ENCODE measurements around the gene IL15. TPM values are rescaled to one million over a fixed set of nuclear protein-coding genes. Genes with fewer than 3 reads are reported as not detected.

Gene IL15
- total and polyA plus RNA-seq, 2 donors (not counting 1 experiment from before 2014, with no cell fraction given): 10.0 to 14.9 TPM

DNA sequence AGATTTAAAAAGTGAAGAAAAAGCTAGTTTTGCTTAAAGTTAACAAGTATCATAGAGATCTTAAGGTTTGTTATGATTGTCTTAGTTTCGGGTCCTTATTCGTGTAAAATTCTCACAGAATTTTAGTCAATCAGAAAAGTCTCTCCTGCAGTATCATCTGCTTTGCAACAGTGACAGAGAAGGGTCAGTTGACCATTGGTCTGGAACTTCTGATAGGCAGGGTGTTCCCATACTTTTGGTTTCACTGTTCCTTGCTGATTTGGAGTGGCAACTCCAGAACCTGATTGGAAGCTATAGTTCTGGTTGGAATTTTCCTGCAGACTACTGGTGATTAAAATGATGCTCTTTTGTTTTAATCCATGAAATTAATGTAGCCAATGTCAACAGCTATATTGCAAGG is 1.8 kb downstream of the IL15 start:
- H3K27ac ChIP-seq (ENCODE audit: insufficient read depth, low read length): no peak overlapping the region
- H3K4me2 ChIP-seq (ENCODE audit: extremely low read depth, insufficient read depth, low read length): peak overlapping the region; percentile 62
- no peak overlapping the region for H2AFZ ChIP-seq (ENCODE audit: low read length)
- no peaks in the 10 kb centered on the region for H4K20me1 ChIP-seq (ENCODE audit: control insufficient read depth, extremely low read depth, insufficient read depth, low read length)
- no peaks in the 10 kb centered on the region for H3K36me3 ChIP-seq (ENCODE audit: control insufficient read depth, insufficient read depth, low read length)
- no peak overlapping the region for H3K9ac ChIP-seq (ENCODE audit: insufficient read depth, low read length)
- H3K9me3 ChIP-seq (ENCODE audit: control insufficient read depth, insufficient read depth, low read depth, low read length): no peaks in the 10 kb centered on the region
- H3K4me3 ChIP-seq (replicated peaks in 1 of 4; ENCODE audit: control extremely low read depth in 1 of 4, insufficient read depth in 1 of 4, low read depth in 3 of 4, low read length in 4 of 4): peak overlapping the region in 3 of 4 experiments; percentile 80 to 92 (median 83)
- no peaks in the 10 kb centered on the region for H3K27me3 ChIP-seq (ENCODE audit: control insufficient read depth, insufficient read depth, low read length)
- peaks cover 12% of the 10 kb centered on the region for H3K79me2 ChIP-seq (ENCODE audit: control insufficient read depth, insufficient read depth, low read length)
- peaks cover 2% of the 10 kb centered on the region for H3K4me1 ChIP-seq (ENCODE audit: control insufficient read depth, extremely low read depth, insufficient read depth, low read length)
- DNase-seq (ENCODE audit: low read depth in 2 of 2): peak in 1 of 2 donors; percentile 28
- TF ChIP-seq EZH2 (IDR thresholded peaks at IDR 0.05; ENCODE audit: low read length, missing control alignments): no peak
- TF ChIP-seq, protein P1, sequence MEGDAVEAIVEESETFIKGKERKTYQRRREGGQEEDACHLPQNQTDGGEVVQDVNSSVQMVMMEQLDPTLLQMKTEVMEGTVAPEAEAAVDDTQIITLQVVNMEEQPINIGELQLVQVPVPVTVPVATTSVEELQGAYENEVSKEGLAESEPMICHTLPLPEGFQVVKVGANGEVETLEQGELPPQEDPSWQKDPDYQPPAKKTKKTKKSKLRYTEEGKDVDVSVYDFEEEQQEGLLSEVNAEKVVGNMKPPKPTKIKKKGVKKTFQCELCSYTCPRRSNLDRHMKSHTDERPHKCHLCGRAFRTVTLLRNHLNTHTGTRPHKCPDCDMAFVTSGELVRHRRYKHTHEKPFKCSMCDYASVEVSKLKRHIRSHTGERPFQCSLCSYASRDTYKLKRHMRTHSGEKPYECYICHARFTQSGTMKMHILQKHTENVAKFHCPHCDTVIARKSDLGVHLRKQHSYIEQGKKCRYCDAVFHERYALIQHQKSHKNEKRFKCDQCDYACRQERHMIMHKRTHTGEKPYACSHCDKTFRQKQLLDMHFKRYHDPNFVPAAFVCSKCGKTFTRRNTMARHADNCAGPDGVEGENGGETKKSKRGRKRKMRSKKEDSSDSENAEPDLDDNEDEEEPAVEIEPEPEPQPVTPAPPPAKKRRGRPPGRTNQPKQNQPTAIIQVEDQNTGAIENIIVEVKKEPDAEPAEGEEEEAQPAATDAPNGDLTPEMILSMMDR (conservative IDR thresholded peaks at IDR 0.05 in 1 of 2, IDR thresholded peaks at IDR 0.05 in 1 of 2; ENCODE audit: low read depth in 1 of 2, low read length in 2 of 2): no peak

DNA sequence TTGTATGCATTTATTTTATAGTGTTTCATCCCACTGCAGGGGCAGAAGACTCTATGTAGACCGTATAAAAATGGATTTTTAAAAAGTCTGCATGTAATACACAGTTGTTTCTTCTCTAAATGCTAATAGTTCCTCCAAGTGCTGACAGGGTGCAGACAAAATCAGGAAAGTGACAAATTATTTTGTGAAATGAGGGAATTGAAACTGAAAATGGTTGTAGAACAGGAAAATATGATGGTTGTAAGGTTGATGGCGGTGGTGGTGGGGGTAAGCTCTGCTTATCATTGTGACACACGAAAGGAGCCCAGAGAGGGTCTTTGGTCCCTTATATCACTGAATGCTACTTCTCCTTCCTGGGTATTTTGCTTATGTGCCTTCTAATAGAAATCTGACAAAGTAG is 4.3 kb downstream of the IL15 start:
- Histone ChIP-seq H3K79me2 (ENCODE audit: control insufficient read depth, insufficient read depth, low read length) (peaks cover 13% of the 10 kb centered on the region), H3K4me2 (ENCODE audit: extremely low read depth, insufficient read depth, low read length) (no peak overlapping the region), H3K36me3 (ENCODE audit: control insufficient read depth, insufficient read depth, low read length) (no peaks in the 10 kb centered on the region), H3K27me3 (ENCODE audit: control insufficient read depth, insufficient read depth, low read length) (no peaks in the 10 kb centered on the region), H2AFZ (ENCODE audit: low read length) (no peak overlapping the region), H3K27ac (ENCODE audit: insufficient read depth, low read length) (no peak overlapping the region), H4K20me1 (ENCODE audit: control insufficient read depth, extremely low read depth, insufficient read depth, low read length) (no peaks in the 10 kb centered on the region), H3K9ac (ENCODE audit: insufficient read depth, low read length) (no peak overlapping the region), H3K4me3 (replicated peaks in 1 of 4; ENCODE audit: control extremely low read depth in 1 of 4, insufficient read depth in 1 of 4, low read depth in 3 of 4, low read length in 4 of 4) (no peak overlapping the region), H3K4me1 (ENCODE audit: control insufficient read depth, extremely low read depth, insufficient read depth, low read length) (peaks cover 13% of the 10 kb centered on the region), H3K9me3 (ENCODE audit: control insufficient read depth, insufficient read depth, low read depth, low read length) (no peaks in the 10 kb centered on the region)
- no peak for DNase-seq (ENCODE audit: low read depth in 2 of 2)
- TF ChIP-seq, protein P1 (conservative IDR thresholded peaks at IDR 0.05 in 1 of 2, IDR thresholded peaks at IDR 0.05 in 1 of 2; ENCODE audit: low read depth in 1 of 2, low read length in 2 of 2): no peak
- TF ChIP-seq EZH2 (IDR thresholded peaks at IDR 0.05; ENCODE audit: low read length, missing control alignments): no peak

DNA sequence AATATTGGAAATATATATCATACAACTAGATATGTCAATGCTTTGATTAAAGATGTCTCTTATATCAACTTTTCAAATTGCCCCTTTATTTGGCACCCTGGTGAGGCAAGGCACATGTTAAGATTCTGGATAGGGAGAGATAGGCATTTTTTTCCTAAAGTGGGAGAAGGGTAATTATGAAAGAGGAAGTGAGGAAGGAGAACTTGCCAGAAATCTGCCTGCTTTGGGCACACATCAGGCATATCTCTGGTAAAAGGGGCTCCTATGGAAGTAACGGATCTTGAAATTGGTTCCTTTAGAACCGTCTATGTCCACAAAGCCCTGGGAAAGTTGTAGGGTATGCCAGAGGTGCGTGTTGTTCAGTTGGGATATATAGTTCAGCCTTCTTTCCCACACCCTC is 5.7 kb downstream of the IL15 start:
- Histone ChIP-seq H3K36me3 (ENCODE audit: control insufficient read depth, insufficient read depth, low read length) (no peaks in the 10 kb centered on the region), H4K20me1 (ENCODE audit: control insufficient read depth, extremely low read depth, insufficient read depth, low read length) (no peaks in the 10 kb centered on the region), H3K27me3 (ENCODE audit: control insufficient read depth, insufficient read depth, low read length) (no peaks in the 10 kb centered on the region), H2AFZ (ENCODE audit: low read length) (no peak overlapping the region), H3K4me2 (ENCODE audit: extremely low read depth, insufficient read depth, low read length) (no peak overlapping the region), H3K27ac (ENCODE audit: insufficient read depth, low read length) (no peak overlapping the region), H3K9ac (ENCODE audit: insufficient read depth, low read length) (no peak overlapping the region), H3K4me3 (replicated peaks in 1 of 4; ENCODE audit: control extremely low read depth in 1 of 4, insufficient read depth in 1 of 4, low read depth in 3 of 4, low read length in 4 of 4) (no peak overlapping the region), H3K9me3 (ENCODE audit: control insufficient read depth, insufficient read depth, low read depth, low read length) (no peaks in the 10 kb centered on the region), H3K4me1 (ENCODE audit: control insufficient read depth, extremely low read depth, insufficient read depth, low read length) (peaks cover 17% of the 10 kb centered on the region), H3K79me2 (ENCODE audit: control insufficient read depth, insufficient read depth, low read length) (peaks cover 13% of the 10 kb centered on the region)
- TF ChIP-seq, protein P1 (conservative IDR thresholded peaks at IDR 0.05 in 1 of 2, IDR thresholded peaks at IDR 0.05 in 1 of 2; ENCODE audit: low read depth in 1 of 2, low read length in 2 of 2): no peak
- TF ChIP-seq EZH2 (IDR thresholded peaks at IDR 0.05; ENCODE audit: low read length, missing control alignments): no peak
- DNase-seq (ENCODE audit: low read depth in 2 of 2): no peak

All from fibroblast of lung (primary cell).